ENCODE measurements around the gene ZFAND5. TPM values are rescaled to one million over a fixed set of nuclear protein-coding genes. Genes with fewer than 3 reads are reported as not detected.

ZFAND5 gene
- polyA plus RNA-seq, 10 donors, result 123 to 168 (median 148) TPM

DNA sequence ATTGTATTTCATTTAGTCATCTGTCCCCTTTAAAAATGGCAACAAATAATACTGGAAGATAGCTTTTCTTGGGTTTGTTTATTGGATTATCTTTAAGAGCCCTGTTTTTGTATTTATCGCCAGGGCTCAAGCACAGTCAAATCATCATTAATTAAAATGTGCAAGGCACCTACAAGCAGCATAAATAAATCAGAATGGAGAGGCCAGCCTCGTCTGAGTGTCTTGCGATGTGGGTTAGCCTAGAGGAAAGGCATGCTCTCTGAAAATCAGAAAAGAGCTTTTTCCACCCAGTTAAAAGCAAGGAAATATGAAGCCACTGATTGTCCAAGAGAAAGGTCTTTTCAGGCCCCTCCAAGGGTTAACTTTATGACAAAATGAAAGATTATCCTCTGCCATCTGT, 31.8 kb downstream of the ZFAND5 start:
- no peak for DNase-seq

DNA sequence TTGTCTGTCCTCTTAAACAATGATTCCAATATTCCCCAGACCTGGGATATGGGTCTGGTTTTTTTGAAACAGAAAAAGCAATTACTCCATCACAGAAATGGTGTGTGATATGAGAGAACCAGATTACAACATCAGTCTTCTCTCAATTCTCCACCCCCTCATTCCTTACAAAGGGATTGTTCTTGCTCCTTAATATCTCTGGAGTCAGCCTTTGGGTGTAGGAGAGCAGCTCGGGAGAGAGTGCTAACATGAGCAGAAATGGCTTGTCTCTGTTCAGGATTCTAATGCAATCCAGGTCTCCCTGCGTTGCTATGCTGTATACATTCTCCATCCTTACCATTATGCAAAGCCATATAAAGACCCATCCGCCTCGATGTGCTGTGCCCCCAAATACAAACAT, 32.7 kb downstream of the ZFAND5 start:
- DNase-seq, result no peak

DNA sequence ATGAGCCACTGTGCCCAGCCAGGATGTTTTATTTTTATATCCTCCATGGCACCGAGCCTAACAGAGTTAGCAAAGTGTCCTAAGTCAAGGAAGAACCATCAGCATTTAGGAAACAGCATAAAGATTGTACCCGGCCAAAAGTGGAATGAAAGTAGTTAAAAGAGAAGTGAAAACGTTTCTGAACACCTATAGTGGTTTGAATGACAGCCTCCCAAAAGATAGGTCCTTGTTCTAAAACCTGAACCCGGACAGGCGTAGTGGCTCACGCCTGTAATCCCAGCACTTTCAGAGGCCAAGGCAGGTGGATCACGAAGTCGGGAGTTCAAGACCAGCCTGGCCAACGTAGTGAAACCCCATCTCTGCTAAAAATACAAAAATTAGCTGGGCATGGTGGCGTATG, 37.4 kb downstream of the ZFAND5 start:
- no peak for DNase-seq

DNA sequence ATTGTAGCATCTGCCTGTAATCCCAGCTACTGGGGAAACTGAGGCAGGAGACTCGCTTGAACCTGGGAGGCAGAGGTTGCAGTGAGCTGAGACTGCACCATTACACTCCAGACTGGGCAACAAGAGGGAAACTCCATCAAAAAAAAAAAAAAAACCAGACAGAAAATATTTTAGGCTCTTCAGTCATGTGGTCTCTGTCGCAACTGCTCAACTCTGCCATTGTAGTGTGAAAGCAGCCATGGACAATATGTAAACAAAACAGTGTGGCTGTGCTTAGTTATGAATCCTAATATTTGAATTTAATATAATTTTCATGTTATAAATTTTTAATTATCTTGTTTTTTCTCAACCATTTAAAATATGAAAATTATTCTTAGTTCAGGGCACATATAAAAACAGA, 38.4 kb downstream of the ZFAND5 start:
- no peak for DNase-seq

DNA sequence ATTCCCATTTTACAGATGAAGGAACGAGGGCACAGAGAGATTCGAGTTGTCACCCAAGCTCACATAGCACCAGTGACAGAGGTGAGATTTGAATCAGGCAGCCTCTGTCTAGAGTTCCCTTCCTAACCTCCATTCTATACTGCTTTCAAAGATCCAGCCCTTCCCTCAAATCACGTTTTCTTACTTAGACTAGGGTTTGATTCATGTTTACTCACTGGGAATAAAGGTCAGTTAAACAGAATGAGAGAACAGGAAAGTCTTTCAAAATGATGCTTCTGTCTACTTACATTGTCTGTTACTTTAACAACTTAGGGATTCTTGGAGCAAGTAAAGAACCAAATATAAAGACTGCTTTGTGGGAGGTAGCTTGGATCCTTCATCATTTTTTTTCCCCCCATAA, 40.0 kb downstream of the ZFAND5 start:
- no peak for DNase-seq

DNA sequence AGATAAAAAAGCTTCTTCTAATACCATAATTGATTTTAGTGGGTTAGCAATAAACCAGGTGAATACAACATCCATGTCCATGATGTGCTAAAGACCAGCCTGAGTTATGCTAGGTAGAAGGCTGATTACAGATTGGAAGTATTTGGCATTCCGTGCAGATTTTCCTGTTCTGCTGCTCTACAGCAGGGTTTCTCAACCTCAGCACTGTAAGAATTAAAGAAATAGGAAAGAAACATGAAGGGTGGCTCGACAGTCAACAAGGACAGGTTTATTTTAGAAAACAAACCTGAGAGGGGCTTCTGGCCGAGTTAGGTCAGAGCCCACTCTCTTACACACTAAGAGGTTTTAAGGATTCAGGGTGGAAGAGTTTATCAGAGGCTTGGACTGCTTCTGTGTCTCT, 42.3 kb downstream of the ZFAND5 start:
- DNase-seq, result no peak

DNA sequence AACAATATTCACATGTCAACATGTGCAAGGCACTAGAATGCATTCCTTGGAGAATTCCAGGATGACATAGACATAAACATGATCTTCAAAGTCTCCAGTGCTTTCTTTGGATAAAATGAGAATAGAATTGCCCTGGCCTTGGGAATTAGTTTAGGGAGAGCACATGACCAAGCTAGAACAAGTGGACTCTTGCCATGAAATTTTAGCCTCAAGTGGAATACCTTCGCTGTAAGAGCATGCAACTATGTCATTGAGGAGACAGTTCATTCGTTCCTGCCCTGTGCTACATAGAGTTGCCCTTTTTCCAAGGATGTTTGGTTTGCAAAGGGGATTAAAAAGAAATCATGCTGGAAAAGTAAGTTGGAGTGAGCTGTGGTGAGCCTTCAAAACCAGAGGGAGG, 42.7 kb downstream of the ZFAND5 start:
- DNase-seq, result no peak

DNA sequence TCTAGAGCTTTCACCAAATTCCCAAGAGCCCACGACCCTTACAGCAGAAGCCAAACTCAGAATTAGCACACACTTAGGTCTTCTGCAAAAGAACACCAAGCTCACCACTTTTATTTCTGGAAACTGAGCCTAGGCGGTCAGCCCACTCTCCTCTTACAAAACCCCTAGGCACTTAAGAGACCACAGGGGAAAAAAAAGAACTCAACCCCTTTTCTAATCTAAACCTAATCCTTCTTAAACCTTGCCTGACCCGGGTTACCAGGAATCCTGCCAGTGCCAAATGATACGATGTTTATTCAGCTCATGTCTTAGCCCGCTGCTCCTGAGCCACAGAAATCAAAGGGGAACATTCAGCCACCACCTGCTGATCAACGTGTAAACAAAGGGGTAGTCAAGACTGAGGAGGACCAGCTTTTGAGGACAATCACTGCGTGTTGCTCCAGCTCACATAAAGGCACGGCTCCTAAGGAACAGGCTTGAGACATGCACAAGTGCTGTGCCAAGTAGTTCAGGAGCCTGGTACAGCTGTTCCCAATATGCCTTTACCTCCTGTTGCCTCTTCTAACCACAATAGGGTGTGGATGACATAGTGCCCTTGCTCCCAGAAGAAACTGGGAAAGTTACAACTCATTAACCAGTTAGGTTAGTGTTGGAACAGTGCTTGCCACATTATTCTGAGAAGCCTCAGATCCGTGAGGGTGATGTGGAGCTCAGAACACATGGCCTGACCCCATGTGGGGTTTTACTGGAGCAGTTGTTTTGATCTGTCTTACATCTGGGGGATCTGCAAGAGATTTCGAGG, 49.3 kb downstream of the ZFAND5 start:
- peak; percentile 31 to 56 (median 43) for DNase-seq

DNA sequence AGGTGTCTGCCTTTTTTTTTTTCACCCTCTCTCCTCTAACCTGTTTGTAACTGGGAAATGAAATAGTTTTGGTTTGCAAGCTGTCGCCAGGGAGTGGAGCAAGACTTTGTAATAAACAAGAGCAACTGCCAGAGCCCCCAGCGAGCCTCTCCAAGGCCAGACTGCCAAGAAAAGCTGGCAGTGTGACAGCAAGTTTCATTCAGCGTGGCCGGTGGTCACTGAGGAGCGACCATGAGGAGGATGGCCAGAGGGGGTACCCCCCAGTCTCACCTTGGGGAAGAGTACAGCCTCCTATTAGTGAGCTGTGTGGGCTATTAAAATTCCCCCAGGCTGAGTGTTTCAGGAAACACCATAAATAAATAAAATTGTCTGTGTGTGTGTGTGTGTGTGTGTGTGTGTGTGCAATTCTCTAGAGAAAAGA, 49.9 kb downstream of the ZFAND5 start:
- DNase-seq, result peak; percentile 59 to 72 (median 59)

DNA sequence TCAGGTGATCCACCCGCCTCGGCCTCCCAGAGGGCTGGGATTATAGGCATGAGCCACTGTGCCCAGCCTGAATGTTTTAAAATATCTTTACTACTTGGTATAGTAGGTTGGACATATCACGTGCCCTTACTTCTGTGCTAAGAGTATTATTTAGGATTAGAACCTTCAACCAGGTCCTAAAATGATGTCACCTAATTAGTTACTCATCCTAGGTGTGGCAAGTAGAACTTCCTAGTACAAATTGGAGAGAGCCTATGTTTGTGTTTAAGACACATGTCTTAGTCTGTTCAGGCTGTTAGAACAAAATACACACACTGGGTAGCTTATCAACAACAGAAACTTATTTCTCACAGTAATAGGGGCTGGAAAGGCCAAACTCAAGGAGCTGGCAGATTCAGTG, 51.5 kb downstream of the ZFAND5 start:
- DNase-seq, result no peak

DNA sequence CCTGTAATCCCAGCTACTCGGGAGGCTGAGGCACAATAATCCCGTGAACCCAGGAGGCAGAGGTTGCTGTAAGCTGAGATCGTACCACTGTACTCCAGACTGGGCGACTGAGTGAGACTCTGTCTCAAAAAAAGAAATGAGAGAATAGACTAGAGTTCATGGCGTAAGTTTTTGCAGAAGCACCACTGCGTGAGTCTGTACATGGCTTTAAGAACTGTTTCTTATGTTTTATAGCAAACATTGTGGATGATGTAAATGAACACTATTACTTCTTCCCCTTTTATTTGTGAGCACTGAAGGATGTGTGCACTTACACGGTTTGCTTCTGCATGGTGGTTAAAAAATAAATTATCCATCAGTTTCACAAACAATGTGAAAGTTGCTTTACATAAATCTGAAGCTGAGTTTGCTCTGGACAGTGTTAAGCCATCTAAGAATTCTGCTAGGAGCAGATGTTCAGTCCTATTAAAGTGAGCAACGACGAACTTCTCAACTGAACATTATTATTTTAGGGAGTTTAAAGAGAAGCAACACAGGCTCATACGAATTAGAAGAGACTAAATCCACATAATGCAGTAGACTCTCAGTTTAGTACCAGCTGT, 52.5 kb downstream of the ZFAND5 start:
- DNase-seq, result no peak

DNA sequence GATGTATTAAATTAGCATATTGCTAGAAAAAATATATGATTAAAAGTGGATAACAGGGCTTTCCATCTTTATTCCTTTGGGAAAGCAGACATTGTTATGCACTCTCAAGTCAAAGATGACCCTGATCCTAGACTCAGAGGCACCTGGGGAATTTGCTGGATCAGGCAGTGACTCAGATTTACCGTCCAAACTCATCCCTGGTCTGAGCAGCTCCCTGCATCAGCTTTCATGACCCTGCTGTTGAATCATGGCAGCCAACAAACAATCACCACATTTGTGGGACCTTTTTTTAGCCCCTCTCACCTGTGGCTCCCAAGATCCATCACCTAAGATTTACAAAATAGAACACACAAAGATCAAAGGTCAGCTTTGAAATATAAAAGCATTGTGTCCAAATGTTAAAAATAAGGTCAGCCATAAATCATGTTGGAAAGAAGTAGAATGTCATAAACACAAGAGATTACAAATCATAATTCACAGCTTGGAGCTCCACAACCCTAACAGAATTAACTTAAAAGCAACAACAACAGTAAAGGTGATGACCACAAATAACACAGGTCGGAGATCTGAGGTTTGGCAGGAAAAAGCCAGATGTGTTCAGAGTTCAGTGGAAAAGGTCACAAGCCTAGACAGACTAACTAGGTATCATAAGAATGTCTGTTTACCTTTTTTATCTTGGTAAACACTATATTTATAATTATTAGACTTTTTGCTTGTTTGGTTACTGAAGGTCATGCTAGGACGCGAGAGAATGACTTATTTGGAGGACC, 55.5 kb downstream of the ZFAND5 start:
- DNase-seq, result no peak

DNA sequence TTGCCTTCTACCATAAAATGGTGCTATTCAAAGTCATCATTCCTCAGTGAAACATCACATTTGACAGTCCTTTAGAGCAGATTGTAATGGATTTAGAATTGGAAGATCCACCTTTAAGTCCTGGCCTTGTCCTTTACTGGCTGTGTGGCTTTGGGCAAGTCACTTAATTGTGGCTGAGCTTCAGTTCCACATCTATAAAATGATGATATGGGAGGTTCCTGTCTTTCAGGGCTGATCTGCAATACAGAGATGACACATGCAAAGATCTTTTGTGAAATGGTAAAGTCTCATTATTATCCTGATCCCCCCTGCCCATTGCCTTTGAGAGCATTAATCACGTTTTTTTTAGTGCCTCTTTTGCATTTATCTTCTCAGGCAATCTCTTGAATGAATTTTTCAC, 58.2 kb downstream of the ZFAND5 start:
- DNase-seq, result no peak

DNA sequence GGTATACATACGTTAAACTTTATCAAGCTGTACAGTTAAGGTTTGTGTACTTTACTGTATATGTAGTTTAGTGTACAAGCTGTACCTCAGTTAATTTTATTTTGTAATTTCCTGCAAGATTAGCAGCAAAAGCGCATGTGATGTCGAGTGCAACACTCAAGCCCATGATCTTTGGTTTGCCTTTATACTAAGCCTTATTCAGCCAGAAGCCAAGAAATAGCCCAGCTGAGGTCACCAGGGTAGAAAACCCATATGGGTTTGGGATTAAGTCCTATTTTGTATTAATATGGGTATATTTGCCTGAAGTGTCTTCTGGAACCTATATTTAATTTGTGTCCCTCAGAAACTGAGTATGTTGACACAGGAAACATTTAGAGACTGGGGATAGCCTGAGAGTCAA, 59.3 kb downstream of the ZFAND5 start:
- DNase-seq, result no peak

DNA sequence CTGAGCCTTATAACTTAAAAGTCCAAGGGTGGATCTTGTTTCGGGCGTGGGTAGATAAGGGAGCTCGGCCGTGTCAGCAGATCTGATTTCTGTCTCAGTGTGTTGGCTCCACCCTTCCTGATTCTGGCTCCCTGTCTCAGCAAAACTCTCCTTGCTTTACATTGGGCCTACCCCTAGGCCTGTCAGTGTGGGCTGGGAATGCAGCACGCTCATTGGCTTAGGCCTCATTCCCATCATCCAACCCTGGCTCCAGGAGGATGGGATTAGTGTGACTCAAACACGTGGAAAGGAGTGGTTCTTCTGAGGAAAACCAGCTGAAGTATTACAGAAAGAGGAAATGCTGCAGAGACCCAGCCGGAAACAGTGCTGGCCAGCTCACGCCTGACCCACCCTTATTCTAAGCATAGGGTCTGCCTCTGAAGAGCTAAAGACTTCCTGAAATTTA, 59.9 kb downstream of the ZFAND5 start:
- peak; percentile 37 to 67 (median 38) for DNase-seq

DNA sequence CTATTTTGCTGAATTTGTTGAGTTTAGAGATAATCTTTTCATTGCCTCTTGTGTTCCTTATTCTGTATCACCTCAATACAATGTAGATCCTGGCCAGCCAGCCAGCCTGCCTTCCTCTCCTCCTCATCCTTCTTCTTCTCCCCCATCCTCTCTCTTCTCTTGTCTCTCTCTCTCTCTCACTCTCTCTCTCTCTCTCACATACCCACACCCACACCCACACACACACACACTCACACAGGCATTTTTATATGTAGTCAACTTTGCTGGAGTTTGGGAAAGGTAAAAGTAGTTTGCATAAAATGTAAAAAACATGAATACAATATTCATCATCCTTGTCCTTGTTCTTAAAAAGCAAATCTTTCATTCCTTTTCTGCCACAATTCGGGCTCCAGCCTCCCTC, 60.5 kb downstream of the ZFAND5 start:
- DNase-seq, result no peak

Other genes with a start within 250 kb of the ZFAND5 start
- under 1 TPM; 0.16 to 0.90 (median 0.34) TPM for gene GDA, start 215.8 kb downstream of the ZFAND5 start, polyA plus RNA-seq (ENCODE audit: insufficient read length in 10 of 10)
- 1 to 10 TPM in 3 of 10 donors, under 1 TPM in 7; 0.37 to 2.3 (median 0.79) TPM for gene TMC1, start 156.4 kb upstream of the ZFAND5 start, polyA plus RNA-seq (ENCODE audit: insufficient read length in 10 of 10)

All from muscle of back (tissue), 11 donors.